ENCODE results near the gene ARHGDIG. TPM values are rescaled to one million over a fixed set of nuclear protein-coding genes. Genes with fewer than 3 reads are reported as not detected.

ARHGDIG gene
- total and polyA plus RNA-seq, 9 of the 15 experiments (the other 6 are each of a cell fraction or from before 2014, with no cell fraction given) = 0.36 to 2.5 (median 0.64) TPM; not detected in 2

- POLR2A ChIA-PET = interaction anchor here (0.6 to 3.7 kb wide), 3 partner anchors 11 to 21 kb away, joined by 3 to 14 read pairs (median 3); partner anchors contain the start of gene LUC7L
- intact Hi-C loops (cut with micrococcal nuclease) = no loop called here
- no peaks in the 10 kb centered on the region for H3K9me1 ChIP-seq (ENCODE audit: control insufficient read depth, insufficient read depth, low read length)
Observed at GRCh38 chr16:243348-243747, 37.0 kb upstream of the ARHGDIG start.

GRCh38 chr16:245105-245504 is 35.3 kb upstream of the ARHGDIG start:
- 75% methylated on average over 9 of the region's 9 CpGs for WGBS (ENCODE audit: insufficient coverage, low coverage, missing lambda C conversion rate)
- Histone ChIP-seq H3K9ac (ENCODE audit: insufficient read depth in 1 of 2, low read depth in 2 of 2, low read length in 2 of 2) (peak overlapping the region in 1 of 2 experiments; percentile 79; a peak in 3 of 4 replicates), H3K4me3 (no peak overlapping the region), H3K36me3 (ENCODE audit: control insufficient read depth, insufficient read depth, low read length) (no peaks in the 10 kb centered on the region), H2AFZ (ENCODE audit: low read depth, low read length) (peak overlapping the region; percentile 45), H3K27me3 (ENCODE audit: control insufficient read depth in 2 of 2, insufficient read depth in 2 of 2, low read length in 2 of 2) (no peaks in the 10 kb centered on the region), H3K27ac (ENCODE audit: extremely low read depth, low read depth, low read length) (peak overlapping the region; percentile 51; the same call in 2 of the 3 replicates), H3K4me2 (ENCODE audit: insufficient read depth, low read length) (no peak overlapping the region), H3K4me1 (replicated peaks in 1 of 2; ENCODE audit: control insufficient read depth in 2 of 2, insufficient read depth in 2 of 2, low read length in 2 of 2) (peaks cover 15 to 32% of the 10 kb centered on the region in 2 experiments), H3K9me1 (ENCODE audit: control insufficient read depth, insufficient read depth, low read length) (no peaks in the 10 kb centered on the region), H3K79me2 (ENCODE audit: control insufficient read depth, insufficient read depth, low read length) (peaks cover 27% of the 10 kb centered on the region), H3K9me3 (replicated peaks; ENCODE audit: control insufficient read depth, insufficient read depth, low read depth, low read length) (no peaks in the 10 kb centered on the region), H4K20me1 (replicated peaks; ENCODE audit: control insufficient read depth, insufficient read depth, low read length) (no peaks in the 10 kb centered on the region)
- BruUV-seq (replicated peaks) = no TSS peak
- ChIA-PET CTCF (ENCODE audit: low intra/inter-chr PET ratio) (no interaction called here), POLR2A (interaction anchor here (0.8 to 3.7 kb wide), 3 partner anchors 9 to 13 kb away, joined by 3 to 14 read pairs (median 4); no protein-coding TSS in a partner anchor)
- DNase-seq (ENCODE audit: extremely low read depth in 1 of 4, low spot score in 3 of 4) = peak in 2 of 4 experiments; percentile 3 to 4
- FAIRE-seq = peak; percentile 11
- TF ChIP-seq CGGBP1 (CRISPR knock-in tag; IDR thresholded peaks at IDR 0.05) (no peak), ZNF121 (CRISPR knock-in tag; conservative IDR thresholded peaks at IDR 0.05) (peak; percentile 92)
- intact Hi-C loops (cut with micrococcal nuclease) = no loop called here
- in situ Hi-C loops (cut with MboI) = no loop called here
- ATAC-seq = peak; percentile 48

More at GRCh38 chr16:243348-243747, 37.0 kb upstream of the ARHGDIG start:
- 0 out of 3 replicates have a peak overlapping the region, but pooled peaks have one; percentile 16 for H3K27ac ChIP-seq (ENCODE audit: extremely low read depth, low read depth, low read length)
- BruUV-seq (replicated peaks) = no TSS peak
- H3K9ac ChIP-seq (ENCODE audit: insufficient read depth in 1 of 2, low read depth in 2 of 2, low read length in 2 of 2) = peak overlapping the region in 1 of 2 experiments; percentile 19; a peak in 1 of 4 replicates
- H3K9me3 ChIP-seq (replicated peaks; ENCODE audit: control insufficient read depth, insufficient read depth, low read depth, low read length) = no peaks in the 10 kb centered on the region
- H2AFZ ChIP-seq (ENCODE audit: low read depth, low read length) = no peak overlapping the region
- 66% methylated on average over 4 of the region's 4 CpGs for WGBS (ENCODE audit: insufficient coverage, low coverage, missing lambda C conversion rate)
- H4K20me1 ChIP-seq (replicated peaks; ENCODE audit: control insufficient read depth, insufficient read depth, low read length) = no peaks in the 10 kb centered on the region
- FAIRE-seq = no peak
- no peak overlapping the region for H3K4me3 ChIP-seq
- no peak for ATAC-seq
- no peaks in the 10 kb centered on the region for H3K27me3 ChIP-seq (ENCODE audit: control insufficient read depth in 2 of 2, insufficient read depth in 2 of 2, low read length in 2 of 2)
- no peak for TF ChIP-seq E2F3 (CRISPR knock-in tag; IDR thresholded peaks at IDR 0.05)
- TF ChIP-seq POLR3A (IDR thresholded peaks at IDR 0.05; ENCODE audit: borderline replicate concordance, extremely low read depth, insufficient read depth, insufficient read length) = no peak
- TF ChIP-seq ZNF431 (CRISPR knock-in tag; IDR thresholded peaks at IDR 0.05) = no peak
- no peak for TF ChIP-seq NFIC (IDR thresholded peaks at IDR 0.05)
- TF ChIP-seq ZFPM2 (CRISPR knock-in tag; IDR thresholded peaks at IDR 0.05) = no peak
- TF ChIP-seq GATA2 (CRISPR knock-in tag; IDR thresholded peaks at IDR 0.05) = no peak
- H3K36me3 ChIP-seq (ENCODE audit: control insufficient read depth, insufficient read depth, low read length) = no peaks in the 10 kb centered on the region
- in situ Hi-C loops (cut with MboI) = no loop called here
- H3K4me2 ChIP-seq (ENCODE audit: insufficient read depth, low read length) = no peak overlapping the region
- DNase-seq (ENCODE audit: extremely low read depth in 1 of 4, low spot score in 3 of 4) = peak in 1 of 4 experiments; percentile 2
- peaks cover 33% of the 10 kb centered on the region for H3K79me2 ChIP-seq (ENCODE audit: control insufficient read depth, insufficient read depth, low read length)
- CTCF ChIA-PET (ENCODE audit: low intra/inter-chr PET ratio) = no interaction called here
- H3K4me1 ChIP-seq (replicated peaks in 1 of 2; ENCODE audit: control insufficient read depth in 2 of 2, insufficient read depth in 2 of 2, low read length in 2 of 2) = peaks cover 22 to 30% of the 10 kb centered on the region in 2 experiments
